Upper lobe of right lung (tissue), 1 donor: ENCODE results near the gene HTR1D. TPM values are rescaled to one million over a fixed set of nuclear protein-coding genes. Genes with fewer than 3 reads are reported as not detected.

ENCODE experiments used
- ATAC-seq: fragments of 200-7000 bp; cut with Tn5 transposase; one replicate; pipeline ENCODE4 v1.9.1; 2020; ENCODE audit warnings: mild to moderate bottlenecking, moderate library complexity
- DNase-seq: peaks from one replicate; pipeline ENCODE4 v3.0.0-alpha.2; 2020
- H3K27ac ChIP-seq: fragments of 200-600 bp; one replicate; pipeline ENCODE4 v1.8.0; 2022
- H3K27me3 ChIP-seq: fragments of 200-600 bp; one replicate; pipeline ENCODE4 v1.8.0; 2022; ENCODE audit warnings: mild to moderate bottlenecking
- H3K36me3 ChIP-seq: fragments of 200-600 bp; one replicate; pipeline ENCODE4 v1.8.0; 2022
- H3K4me1 ChIP-seq: fragments of 200-600 bp; one replicate; pipeline ENCODE4 v1.8.0; 2022
- H3K4me3 ChIP-seq: fragments of 200-600 bp; one replicate; pipeline ENCODE4 v1.8.0; 2022; ENCODE audit warnings: mild to moderate bottlenecking
- H3K9me3 ChIP-seq: fragments of 200-600 bp; one replicate; pipeline ENCODE4 v1.8.0; 2022
- CTCF ChIP-seq: fragments of 200-600 bp; IDR thresholded peaks from one replicate; pipeline ENCODE4 v1.8.0; 2022; ENCODE audit warnings: antibody characterized with exemption
- intact Hi-C: fragments of 100-400 bp; cut with DNase I; formaldehyde crosslinking; loops from one replicate; pipeline ENCODE4 v1.11.0; 2022
- total RNA-seq: library from RNA; stranded (reverse); fragmentation: NEBNext Ultra II Directional; extraction: Animal tissue kit (Norgen Biotek cat#: 25700); gene quantifications from one replicate; pipeline ENCODE4 v1.2.1, GENCODE V29; 2021
- donor health status: DM: no; HTN: yes; CAD: no; lungs with severe emphysema.

The HTR1D gene
- total RNA-seq, 1 donor from 2014 or later: 0.93 TPM

GRCh38 chr1:23178414-23178813 lies 38.9 kb downstream of the HTR1D start:
- H3K27ac ChIP-seq: peak overlapping the region; percentile 83
- H3K4me1 ChIP-seq: no peaks in the 10 kb centered on the region
- no peak overlapping the region for H3K4me3 ChIP-seq
- intact Hi-C loops: no loop called here
- no peaks in the 10 kb centered on the region for H3K27me3 ChIP-seq
- no peaks in the 10 kb centered on the region for H3K9me3 ChIP-seq
- ATAC-seq (no peak), DNase-seq (no peak)
- H3K36me3 ChIP-seq: no peaks in the 10 kb centered on the region
- TF ChIP-seq CTCF: no peak

GRCh38 chr1:23177438-23178380 lies 39.6 kb downstream of the HTR1D start:
- TF ChIP-seq CTCF: peak; percentile 25
- peak overlapping the region; percentile 58 for H3K4me3 ChIP-seq
- peak; percentile 86 for DNase-seq
- H3K27me3 ChIP-seq: no peaks in the 10 kb centered on the region
- ATAC-seq: peak; percentile 95
- intact Hi-C loops: no loop called here
- peak overlapping the region; percentile 83 for H3K27ac ChIP-seq
- no peaks in the 10 kb centered on the region for H3K4me1 ChIP-seq
- H3K36me3 ChIP-seq: no peaks in the 10 kb centered on the region
- H3K9me3 ChIP-seq: no peaks in the 10 kb centered on the region

- Histone ChIP-seq H3K36me3 (no peaks in the 10 kb centered on the region), H3K9me3 (no peaks in the 10 kb centered on the region), H3K27ac (peak overlapping the region; percentile 83), H3K4me3 (peak overlapping the region; percentile 58), H3K27me3 (no peaks in the 10 kb centered on the region), H3K4me1 (no peaks in the 10 kb centered on the region)
- no peak for DNase-seq
- TF ChIP-seq CTCF: no peak
- no peak for ATAC-seq
- intact Hi-C loops: no loop called here
Measured at GRCh38 chr1:23177031-23177430, 40.3 kb downstream of the HTR1D start.

GRCh38 chr1:23174426-23175110 lies 42.7 kb downstream of the HTR1D start:
- H3K27me3 ChIP-seq: no peaks in the 10 kb centered on the region

GRCh38 chr1:23171181-23171755 lies 46.0 kb downstream of the HTR1D start:
- Histone ChIP-seq H3K27me3 (no peaks in the 10 kb centered on the region), H3K27ac (peak overlapping the region; percentile 17), H3K4me3 (no peak overlapping the region), H3K36me3 (no peaks in the 10 kb centered on the region), H3K9me3 (no peaks in the 10 kb centered on the region), H3K4me1 (peaks cover 27% of the 10 kb centered on the region)
- DNase-seq (no peak), ATAC-seq (no peak)
- intact Hi-C loops: no loop called here
- no peak for TF ChIP-seq CTCF

More at GRCh38 chr1:23174426-23175110, 42.7 kb downstream of the HTR1D start:
- H3K36me3 ChIP-seq: no peaks in the 10 kb centered on the region
- H3K9me3 ChIP-seq: no peaks in the 10 kb centered on the region
- peaks cover 12% of the 10 kb centered on the region for H3K4me1 ChIP-seq
- DNase-seq: no peak
- TF ChIP-seq CTCF: no peak
- no peak overlapping the region for H3K4me3 ChIP-seq
- intact Hi-C loops: no loop called here
- no peak overlapping the region for H3K27ac ChIP-seq
- ATAC-seq: no peak
